Activated CD8-positive, alpha-beta memory T cell treated with anti-CD3 and anti-CD28 coated beads for 48 hours (primary cell): Measurements from ENCODE around the gene RNF175.
A peak's percentile ranks its signal among the peaks of the same experiment; 100 is the strongest.
"Not testable (repeated sequence)": the region's sequence is repeated elsewhere in the genome, so short reads cannot be mapped to it uniquely, and the experiment has no call there.

Experiments used
- DNase-seq, 3 experiments: peaks; one replicate each; pipeline ENCODE4 v3.0.0-alpha.2; 2020; ENCODE audit warnings: low read depth in 2 of 3, low spot score in 2 of 3

Gene RNF175

DNA sequence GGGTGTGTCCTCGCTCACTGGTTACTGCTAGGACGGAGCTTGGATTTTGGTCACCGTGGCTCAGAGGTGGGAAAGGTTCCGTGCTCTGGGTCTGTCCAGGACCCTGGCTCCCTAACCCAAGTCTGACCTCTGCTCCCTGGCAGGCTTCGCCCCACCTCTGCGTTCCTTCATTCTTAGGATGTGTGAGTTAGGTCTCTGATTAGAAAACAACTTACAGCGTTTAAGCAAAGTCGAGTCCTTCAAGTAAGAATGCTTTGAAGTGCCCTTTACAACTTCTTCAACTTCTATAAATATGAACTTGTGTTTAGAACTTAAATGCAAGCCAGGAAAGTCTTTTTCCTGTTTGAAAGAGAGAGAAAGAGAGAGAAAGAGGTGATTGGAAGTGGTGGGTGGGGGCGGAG, 74.9 kb downstream of the RNF175 start:
- no peak for DNase-seq

DNA sequence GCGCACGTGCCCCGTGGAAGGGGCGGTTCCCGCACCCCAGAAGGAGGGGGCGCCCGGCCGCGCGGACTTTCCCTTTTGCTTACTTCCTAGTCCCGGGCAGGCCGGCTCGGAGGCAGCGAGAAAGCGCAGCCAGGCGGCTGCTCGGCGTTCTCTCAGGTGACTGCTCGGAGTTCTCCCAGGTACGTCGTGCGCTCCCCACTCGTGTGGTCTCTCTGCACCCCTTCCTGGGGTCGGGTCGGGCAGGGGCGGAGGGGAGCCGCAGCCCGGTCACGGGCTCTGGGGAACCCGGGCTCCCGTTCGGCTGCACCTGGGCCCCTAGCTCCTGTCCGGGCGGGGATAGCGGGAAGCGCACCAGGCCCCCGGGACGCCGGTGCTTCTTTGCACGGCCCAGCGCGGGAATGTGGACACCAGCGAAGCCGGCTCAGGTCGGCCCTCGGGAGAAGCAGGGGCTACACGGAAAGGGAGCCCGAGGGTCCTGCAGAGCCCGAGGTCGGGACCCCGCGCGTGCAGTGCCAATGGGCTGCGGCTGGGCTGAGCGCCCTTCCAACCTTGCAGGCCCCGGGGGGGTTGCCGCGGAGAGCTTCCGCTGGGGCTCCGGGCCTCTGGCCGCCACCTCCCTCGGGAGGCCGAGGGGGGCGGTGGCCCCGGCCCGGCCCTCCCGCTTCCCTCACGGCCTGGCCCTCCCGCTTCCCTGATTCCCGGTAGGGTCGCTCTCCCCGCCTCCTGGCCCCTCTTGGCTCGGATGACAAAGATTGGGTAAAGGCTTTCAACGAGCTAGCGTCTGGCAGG, 75.4 kb downstream of the RNF175 start, which contains the start of gene TLR2:
TSS of gene TLR2 (plus strand) at position 99 of the 789 bp plus-strand sequence. CDS start 18,628 bp downstream, outside the sequence.
- peak; percentile 13 to 18 (median 18) for DNase-seq

DNA sequence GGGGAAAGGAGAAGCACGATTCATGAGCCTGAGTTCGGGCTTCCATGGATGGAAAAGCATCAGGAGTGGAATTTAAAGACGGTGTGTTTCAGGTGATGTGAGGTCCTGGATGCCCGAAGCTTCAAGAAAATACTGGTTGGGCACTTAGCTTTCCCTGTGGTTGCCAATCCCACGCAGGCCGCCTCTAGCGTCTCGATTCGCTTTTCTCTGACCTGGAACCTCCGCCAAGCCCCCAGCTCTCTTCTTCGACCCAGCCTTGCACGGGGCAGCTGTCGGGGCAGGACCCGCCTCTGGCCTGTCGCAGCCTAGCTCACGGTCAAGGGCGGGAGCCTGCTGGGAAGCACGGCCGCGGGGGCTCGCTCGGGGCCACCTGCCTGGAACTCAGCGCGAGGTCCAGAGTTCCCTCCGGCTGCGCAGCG, 76.1 kb downstream of the RNF175 start:
- DNase-seq = no peak

DNA sequence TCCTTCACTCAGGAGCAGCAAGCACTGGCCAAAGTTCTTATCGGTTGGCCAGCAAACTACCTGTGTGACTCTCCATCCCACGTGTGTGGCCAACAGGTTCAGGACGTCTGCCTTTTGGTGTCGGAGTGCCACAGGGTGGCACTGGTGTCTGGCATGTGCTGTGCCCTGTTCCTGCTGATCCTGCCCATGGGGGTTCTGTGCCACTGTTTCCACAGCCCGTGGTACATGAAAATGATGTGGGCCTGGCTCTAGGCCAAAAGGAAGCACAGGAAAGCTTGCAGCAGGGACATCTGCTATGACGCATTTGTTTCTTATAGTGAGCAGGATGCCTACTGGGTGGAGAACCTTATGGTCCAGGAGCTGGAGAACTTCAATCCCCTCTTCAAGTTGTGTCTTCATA, 80.3 kb downstream of the RNF175 start:
- DNase-seq = no peak

DNA sequence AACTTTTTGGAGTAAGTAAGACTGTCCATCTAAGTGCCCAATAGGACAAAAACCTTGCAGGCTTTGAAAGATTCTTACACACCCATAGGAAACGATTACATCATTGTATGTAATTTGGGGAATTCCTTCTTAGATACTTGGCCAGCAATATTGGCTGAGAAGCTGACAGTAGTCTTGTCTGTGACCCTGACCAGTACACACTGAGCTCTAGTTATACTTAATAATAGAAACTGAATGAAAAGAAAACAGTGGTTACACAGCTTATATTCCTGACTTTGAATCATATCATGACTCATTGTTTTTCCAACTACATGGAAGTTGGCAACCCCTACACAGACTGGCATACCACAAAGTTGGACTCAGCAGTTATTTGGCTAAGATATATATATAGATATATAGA, 82.8 kb downstream of the RNF175 start:
- no peak for DNase-seq

DNA sequence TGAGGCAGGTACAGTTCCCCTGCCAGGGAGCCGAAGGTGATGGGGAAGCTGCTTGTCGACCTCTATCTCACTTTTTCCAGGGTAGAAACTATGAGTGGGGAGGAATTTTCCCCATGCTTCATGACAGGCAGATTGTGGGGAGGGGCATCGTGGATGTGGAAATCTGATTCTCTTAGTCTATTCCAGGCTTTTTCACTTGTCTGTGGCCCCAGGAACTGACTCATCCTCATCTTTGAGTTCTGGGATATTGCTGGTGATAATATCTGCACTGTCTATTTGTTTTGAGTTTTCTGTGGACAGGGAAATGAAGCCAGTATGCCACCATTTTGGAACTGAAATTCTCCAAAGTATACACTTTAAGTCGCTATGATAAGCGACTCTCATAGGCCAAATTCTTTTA, 83.3 kb downstream of the RNF175 start:
- no peak for DNase-seq

DNA sequence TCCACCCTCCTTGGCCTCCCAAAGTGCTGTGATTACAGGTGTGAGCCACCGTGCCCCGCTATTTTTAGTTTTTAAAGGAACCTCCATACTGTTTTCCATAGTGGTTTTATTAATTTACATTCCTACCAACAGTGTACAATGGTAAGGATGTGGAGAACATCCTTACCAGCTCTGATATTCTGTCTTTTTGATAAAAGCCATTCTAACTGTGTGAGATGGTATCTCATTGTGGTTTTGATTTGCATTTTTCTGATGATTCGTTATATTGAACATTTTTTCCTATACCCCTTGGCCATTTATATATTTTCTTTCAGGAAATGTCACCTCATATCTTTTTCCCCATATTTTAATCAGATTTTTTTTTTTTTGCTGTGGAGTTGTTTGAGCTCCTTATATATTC, 90.0 kb downstream of the RNF175 start:
- DNase-seq = no peak

DNA sequence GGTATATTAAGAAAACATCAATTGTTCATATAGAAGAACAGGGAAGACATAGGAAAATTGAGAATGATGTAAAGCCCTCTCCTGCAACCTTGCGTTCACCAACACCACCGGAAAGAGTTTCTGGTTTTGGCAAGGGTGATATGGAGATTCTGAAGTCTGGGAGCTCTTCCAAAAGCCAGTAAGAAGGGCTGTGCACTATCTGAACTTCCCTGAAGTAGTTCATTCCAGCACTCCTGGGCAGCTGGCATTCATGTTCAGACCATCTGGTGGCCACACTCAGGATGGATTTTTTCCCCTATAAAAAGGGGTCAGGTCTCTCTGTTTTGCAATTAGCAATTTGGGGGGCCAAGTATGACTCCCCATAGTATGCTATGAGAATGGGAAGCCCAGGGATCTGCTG, 91.2 kb downstream of the RNF175 start:
- DNase-seq = no peak

DNA sequence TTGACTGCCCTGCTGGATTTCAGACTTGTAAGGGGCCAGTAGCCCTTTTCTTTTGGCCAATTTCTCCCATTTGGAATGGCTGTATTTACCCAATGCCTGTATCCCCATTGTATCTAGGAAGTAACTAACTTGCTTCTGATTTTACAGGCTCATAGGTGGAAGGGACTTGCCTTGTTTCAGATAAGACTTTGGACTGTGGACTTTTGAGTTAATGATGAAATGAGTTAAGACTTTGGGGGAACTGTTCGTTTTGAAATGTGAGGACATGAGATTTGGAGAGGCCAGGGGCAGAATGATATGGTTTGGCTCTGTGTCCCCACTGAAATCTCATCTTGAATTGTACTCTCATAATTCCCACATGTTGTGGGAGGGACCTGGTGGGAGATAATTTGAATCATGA, 93.3 kb downstream of the RNF175 start:
- not testable (repeated sequence) for DNase-seq

DNA sequence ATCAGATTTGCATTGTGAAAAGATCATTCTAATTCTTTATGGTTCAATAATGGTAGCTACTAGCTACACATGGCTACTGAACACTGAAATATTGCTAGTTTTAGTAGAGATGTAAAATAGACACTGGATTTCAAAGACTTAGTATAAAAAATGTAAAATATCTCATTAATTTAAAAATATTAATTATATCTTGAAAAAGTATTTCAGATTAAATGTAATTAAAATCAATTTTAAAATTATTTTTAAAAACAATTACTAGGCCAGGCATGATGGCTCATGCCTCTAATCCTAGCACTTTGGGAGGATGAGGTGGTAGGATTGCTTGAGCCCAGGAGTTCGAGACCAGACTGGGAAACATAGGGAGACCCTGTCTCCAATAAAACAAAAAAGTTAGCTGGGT, 96.2 kb downstream of the RNF175 start:
- no peak for DNase-seq

DNA sequence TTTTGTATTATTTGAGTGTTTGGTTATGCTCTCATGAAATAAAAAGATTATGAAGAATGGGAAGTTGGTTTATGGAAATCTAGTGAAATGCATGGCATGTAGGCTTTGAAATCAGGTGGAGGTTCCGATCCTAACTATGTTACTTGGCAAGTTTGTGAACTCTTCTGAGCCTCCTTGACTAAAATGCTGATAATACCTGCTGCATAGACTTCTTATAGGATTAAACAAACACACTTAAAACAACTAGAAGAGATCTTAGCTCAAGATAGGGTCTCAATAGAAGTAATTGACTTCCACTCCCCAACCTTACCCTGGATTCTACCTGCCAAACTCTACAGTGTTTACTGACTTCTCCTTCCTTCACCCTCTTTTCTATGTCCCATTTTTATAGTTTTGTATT, 97.9 kb downstream of the RNF175 start:
- DNase-seq = no peak

DNA sequence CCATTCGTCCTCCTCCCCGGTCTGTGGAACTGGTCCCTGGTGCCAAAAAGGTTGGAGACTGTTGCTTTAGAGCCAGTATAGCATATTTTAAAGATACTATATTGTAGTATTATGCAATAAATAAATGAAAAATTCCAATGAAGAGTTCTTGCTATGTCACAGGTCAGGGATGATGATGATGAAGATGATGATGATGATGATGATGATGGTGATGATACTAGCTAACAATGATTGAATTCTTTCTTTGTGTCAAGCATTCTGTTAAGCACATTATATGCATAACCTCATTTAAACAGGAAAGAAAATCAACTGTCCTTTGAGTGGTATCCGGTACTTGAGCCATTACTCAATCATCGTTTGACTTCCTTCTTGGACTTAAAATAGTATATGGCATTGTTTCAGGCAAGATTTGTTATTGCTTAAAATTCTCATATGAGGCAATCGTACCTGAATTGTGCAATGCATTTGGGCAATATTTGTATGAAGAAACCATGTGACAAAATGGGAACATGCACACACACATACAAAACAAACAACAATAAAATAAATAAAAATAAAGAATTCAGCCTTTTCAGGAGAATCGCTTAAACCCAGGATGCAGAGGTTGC, 98.5 kb downstream of the RNF175 start:
- no peak for DNase-seq
